ENCODE measurements around the gene MMP7. TPM values are rescaled to one million over a fixed set of nuclear protein-coding genes. Genes with fewer than 3 reads are reported as not detected.

Gene MMP7
- not detected in 2 replicates for total RNA-seq

GRCh38 chr11:102530558-102530957 is at the start of gene MMP7:
Gene MMP7, minus strand, starts transcription at chr11:102530747. Its CDS starts 47 bp downstream, at chr11:102530700.

Other genes starting within 250 kb of the MMP7 start
- gene BIRC3, start 213.3 kb downstream of the MMP7 start, total RNA-seq = 0.37 and 1.4 TPM in 2 replicates
- gene BIRC2, start 183.5 kb downstream of the MMP7 start, total RNA-seq = 42.3 and 48.3 TPM in 2 replicates
- gene TMEM123, start 78.0 kb downstream of the MMP7 start, total RNA-seq = 86.3 and 99.5 TPM in 2 replicates
- gene MMP20, start 94.6 kb upstream of the MMP7 start, total RNA-seq = not detected in 2 replicates
- gene MMP27, start 175.0 kb upstream of the MMP7 start, total RNA-seq = under 0.01 TPM in 1 of 2 replicates, not detected in the other
- not detected in 2 replicates for gene MMP8, start 194.2 kb upstream of the MMP7 start, total RNA-seq
- not detected in 2 replicates for gene MMP10, start 249.9 kb upstream of the MMP7 start, total RNA-seq